Stimulated activated CD4-positive, alpha-beta T cell treated with anti-CD3 and anti-CD28 coated beads, Interleukin-2, amount 100 ng/mL, for 4 hours (primary cell): ENCODE data around the gene LIPT1.
A peak's percentile ranks its signal among the peaks of the same experiment; 100 is the strongest.
"Not testable (repeated sequence)": the region's sequence is repeated elsewhere in the genome, so short reads cannot be mapped to it uniquely, and the experiment has no call there.

ENCODE experiments used
- DNase-seq: peaks from one replicate; pipeline ENCODE4 v3.0.0-alpha.2; 2020; ENCODE audit warnings: low read depth

The LIPT1 gene

DNA sequence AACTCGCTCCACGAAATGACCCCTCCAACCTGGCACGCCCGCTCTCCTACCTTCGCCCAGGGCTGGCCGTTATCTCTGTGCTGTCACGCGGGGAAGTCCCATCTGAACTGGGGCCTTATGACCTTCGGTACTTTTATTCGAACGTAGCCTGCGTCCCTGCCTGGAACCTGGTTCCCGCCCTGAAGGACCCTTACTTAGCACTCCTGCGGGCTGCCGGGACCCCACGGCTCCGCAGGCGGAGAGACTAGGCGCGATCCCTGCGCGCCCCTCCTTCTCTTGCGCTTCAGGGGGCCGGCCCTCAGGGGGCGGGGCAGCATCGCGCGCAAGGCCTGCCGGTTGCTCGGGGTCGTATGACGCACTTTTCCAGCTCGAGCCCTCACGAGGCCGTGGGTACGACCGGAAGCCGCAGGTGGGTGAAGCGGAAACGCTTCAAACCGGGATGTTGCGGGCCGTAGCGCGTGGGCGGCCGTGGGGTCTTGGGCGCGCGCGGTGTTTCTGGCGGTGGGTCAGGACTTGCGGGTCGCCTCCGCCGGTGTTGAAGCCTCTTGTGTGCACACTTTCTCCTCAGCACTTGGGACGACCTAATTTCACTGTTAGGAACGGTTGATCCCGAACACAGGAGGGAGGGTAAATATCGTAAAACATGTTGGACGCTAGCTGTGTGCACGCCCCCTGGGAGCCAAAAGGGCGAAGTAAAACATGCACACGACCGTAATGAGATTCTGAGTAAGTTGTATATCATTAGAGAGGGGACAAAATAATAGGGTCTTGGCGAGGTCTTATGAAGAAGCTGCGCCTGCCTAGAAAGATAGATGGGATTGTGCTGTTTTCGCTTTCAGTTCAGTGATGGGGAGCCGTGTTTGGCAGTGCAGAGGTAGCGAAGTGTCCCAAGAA, at the start of gene LIPT1, which contains the start of gene TSGA10:
LIPT1 (plus strand) TSS at position 325 of the 894 bp plus-strand sequence. CDS start 6,991 bp downstream, outside the sequence.
TSGA10 (minus strand) TSS at position 300 of the 894 bp plus-strand sequence. CDS start 45,503 bp downstream, outside the sequence.
- DNase-seq: peak; percentile 90

GRCh38 chr2:99106913-99107312, 47.9 kb upstream of the LIPT1 start:
- no peak for DNase-seq

DNA sequence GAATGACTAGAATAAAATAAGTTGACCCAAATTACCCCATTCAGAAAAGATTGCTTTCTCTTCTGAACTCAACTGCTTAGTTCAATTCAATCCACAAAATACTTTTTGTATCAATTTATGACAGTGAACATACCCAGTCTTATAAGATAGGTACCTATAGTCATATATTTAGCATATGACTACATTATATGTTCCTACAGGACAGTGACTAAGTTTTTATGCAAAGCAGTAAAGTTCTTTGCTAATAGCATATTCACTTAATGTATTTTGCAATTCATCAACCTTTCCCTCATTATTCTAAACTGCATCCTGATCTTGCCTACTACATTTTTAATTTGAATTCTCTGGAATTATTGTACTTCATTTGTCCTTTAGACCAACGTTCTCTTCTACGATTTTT, 43.5 kb upstream of the LIPT1 start:
- DNase-seq: no peak

GRCh38 chr2:99111945-99112344, 42.8 kb upstream of the LIPT1 start:
- no peak for DNase-seq

DNA sequence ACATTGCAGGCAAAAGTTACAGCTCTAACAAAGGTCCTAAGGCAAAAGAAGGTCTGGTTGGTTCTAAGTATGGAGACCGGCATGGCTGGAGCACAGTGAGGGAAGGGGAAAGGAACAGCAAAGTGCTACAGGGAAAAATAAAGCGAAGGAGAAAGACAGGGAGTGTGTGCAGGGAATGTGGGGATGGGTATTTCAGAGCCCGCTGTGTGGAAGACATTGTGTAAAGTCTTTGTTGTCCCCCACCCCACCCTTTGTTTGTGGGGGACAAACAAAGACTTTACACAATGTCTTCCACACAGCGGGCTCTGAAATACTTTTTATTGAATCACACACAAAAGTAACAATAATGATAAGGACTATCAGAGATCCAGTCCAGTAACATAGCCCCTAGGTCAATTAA, 42.1 kb upstream of the LIPT1 start:
- DNase-seq: no peak

DNA sequence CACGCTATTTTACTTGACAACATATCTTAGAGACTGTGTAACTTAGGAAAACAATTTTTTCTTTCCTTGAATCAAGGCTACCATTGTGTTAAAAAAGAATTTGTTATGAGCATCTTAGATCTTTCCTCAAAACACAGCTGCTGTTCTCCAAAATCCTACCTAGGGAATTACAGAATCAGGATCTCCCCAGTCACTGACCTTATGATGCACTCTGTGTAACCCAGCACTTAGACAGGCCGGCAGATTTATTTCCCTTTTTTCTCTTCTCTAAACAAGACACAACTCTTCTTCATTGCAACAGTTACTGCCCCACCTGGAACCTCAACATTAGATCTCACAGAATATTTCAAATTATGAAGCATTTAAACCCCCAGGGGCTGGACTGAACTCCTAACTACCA, 26.8 kb upstream of the LIPT1 start:
- DNase-seq: no peak

- not testable (repeated sequence) for DNase-seq
These were observed 19.7 kb upstream of the LIPT1 start for GRCh38 chr2:99135044-99135556.

- no peak for DNase-seq
These were observed 15.8 kb upstream of the LIPT1 start for GRCh38 chr2:99139003-99139402.

DNA sequence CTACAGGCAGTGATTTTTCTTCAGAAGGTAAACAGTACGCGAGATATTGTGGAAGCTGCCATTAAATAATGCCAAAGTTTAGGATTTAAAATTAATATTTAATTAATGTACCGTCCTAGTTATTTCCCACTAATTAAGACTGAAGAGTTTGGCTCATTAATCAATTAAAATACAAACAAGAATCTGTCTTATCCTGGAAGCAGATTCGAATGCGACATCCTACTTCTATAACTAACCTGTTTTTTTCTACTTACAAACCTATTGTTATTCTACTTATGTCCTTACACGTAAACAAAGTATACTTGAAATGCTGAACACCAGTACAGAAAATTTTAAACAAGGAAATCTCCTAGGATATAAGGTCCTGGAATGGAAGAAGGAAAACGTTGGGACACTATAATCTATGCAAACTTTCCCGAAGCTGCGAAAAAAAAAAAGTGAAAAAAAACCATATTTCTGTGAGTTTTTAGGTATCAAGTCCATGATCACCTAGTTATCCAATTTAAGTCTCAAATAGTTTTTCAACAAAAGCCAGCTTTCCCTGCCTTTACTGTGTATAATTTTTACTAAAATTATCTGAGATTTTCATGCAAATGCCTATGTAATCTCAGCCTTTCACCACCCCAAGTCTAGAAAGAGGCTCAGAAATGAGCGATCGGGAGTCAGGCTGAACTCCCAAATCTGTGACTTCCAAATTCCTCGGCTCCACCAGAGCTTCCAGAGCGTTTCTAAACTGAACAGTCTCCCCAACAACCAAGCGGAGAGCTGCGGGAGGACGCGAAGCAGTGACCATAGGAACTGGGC, 14.5 kb upstream of the LIPT1 start:
- DNase-seq: no peak

GRCh38 chr2:99140860-99141109, 14.0 kb upstream of the LIPT1 start:
- no peak for DNase-seq

GRCh38 chr2:99141110-99142108, 13.4 kb upstream of the LIPT1 start, which contains the start of gene C2orf15:
C2orf15 (plus strand) TSS chr2:99141707; CDS start chr2:99150559, 8,852 bp downstream.
- peak; percentile 96 for DNase-seq

DNA sequence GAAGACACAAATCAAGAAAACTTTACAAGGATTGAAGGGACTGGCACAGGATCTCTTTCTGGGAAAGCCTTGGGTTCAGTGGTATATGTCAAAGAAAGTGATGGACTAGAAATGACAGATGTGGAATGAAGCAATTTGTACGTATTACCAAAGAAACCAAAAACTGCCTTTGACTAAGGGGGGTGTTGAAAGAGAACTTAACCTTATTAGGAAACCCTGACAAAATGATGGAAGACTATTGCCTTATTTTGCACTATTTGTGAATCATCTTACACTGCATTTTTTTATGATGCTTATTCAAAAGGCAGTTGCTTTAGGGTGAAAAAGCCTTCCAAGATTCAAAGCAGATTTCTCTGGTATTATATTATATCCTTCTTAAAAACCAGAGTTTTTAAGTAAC, 4.1 kb upstream of the LIPT1 start:
- DNase-seq: no peak

GRCh38 chr2:99152199-99152895, 2.4 kb upstream of the LIPT1 start:
- no peak for DNase-seq

GRCh38 chr2:99153921-99154604, 704 bp upstream of the LIPT1 start:
- DNase-seq: no peak

DNA sequence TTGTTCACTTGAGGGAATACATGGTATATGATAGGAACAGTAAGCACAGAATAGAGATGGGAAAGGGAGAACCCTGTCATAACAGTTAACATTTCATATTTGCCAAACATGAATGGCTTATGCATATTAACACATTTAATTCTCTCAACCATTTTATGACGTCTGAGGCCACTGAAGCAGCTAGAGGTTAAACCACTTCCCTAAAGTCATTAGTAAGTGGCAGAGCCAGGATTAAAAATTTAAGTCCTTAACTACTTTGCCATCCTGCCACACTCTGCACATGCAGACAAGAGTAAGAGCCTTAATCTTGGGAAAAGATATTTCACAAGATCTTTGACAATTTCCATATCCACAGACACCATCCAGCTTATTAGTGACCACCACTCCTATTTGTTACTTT, 2.1 kb downstream of the LIPT1 start:
- no peak for DNase-seq

- no peak for DNase-seq
These were observed 3.8 kb downstream of the LIPT1 start for GRCh38 chr2:99158599-99158998.

DNA sequence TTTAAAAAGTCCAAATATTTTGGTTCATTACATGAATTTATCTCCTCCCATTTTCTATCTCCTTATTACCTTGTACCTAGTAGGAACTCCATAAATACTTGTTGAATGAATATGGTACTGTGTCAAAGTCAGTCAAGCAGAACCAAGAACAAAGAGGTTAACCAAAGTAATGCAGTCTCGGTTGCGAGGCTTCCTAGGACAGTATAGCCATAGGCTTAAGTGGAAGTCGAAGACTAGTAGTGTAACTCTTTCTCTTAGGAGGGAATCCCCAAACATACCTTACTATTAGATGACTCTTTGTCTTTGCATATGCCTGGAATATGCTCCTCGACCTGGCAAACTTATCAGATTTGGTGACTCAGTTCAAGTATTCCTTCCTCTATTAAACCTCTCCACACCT, 4.8 kb downstream of the LIPT1 start:
- DNase-seq: no peak

- no peak for DNase-seq
These were observed 11.5 kb downstream of the LIPT1 start for GRCh38 chr2:99166218-99166617.

- DNase-seq: no peak
These were observed 14.8 kb downstream of the LIPT1 start for GRCh38 chr2:99169534-99169933.

DNA sequence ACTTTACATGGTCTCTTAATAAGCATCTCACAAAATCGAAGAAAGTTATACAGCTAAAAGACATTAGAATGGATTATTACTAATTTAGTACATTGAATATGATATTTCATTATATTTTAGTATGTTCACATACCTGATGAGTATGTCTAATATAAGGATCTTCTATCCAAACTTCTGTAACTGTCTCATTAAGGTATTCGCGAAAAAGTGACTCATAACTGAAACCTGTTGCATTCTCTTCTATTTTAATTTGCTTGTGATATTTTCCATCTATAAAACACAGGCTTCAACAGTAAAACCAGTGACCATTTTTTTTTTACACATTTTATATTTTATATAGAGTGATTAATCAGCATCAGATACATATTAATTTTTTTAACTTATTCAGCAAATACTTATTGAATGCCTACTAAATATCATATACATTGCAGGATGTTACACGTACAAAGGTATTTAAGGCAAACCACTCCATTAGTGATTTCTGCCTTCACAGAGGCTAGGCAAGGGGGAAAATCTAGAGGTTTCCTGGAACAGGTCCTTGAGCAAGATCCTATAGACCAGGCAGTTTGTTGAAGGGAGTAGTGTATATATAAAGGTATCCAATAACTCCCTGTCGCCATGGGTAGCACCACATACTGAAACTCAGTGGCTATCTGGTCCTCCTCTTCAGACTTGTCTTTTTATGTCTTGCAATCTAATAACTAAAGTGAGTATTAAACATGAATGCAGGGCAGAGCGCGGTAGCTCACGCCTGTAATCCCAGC, 16.8 kb downstream of the LIPT1 start:
- DNase-seq: no peak
